Osteocyte (in vitro differentiated cells): Measurements from ENCODE around the gene DDB1. TPM values are rescaled to one million over a fixed set of nuclear protein-coding genes. Genes with fewer than 3 reads are reported as not detected.

ENCODE experiments used
- DNase-seq: peaks from one replicate; pipeline ENCODE4 v3.0.0; 2021; ENCODE audit warnings: mixed read lengths; ENCODE audit not compliant: unreplicated experiment; ENCODE audit errors: extremely low spot score
- H3K27ac Mint-ChIP-seq: one replicate; pipeline ENCODE4 v1.8.0; 2021; ENCODE audit warnings: mild to moderate bottlenecking, mixed read lengths; ENCODE audit not compliant: unreplicated experiment
- H3K27me3 Mint-ChIP-seq: one replicate; pipeline ENCODE4 v1.8.0; 2021; ENCODE audit warnings: mixed read lengths; ENCODE audit not compliant: unreplicated experiment
- H3K36me3 Mint-ChIP-seq: one replicate; pipeline ENCODE4 v1.8.0; 2021; ENCODE audit warnings: mixed read lengths; ENCODE audit not compliant: unreplicated experiment
- H3K4me1 Mint-ChIP-seq: one replicate; pipeline ENCODE4 v1.8.0; 2021; ENCODE audit warnings: mixed read lengths; ENCODE audit not compliant: unreplicated experiment
- H3K4me3 Mint-ChIP-seq: one replicate; pipeline ENCODE4 v1.8.0; 2021; ENCODE audit warnings: mild to moderate bottlenecking, moderate library complexity, mixed read lengths; ENCODE audit not compliant: unreplicated experiment
- H3K9me3 Mint-ChIP-seq: one replicate; pipeline ENCODE4 v1.8.0; 2021; ENCODE audit warnings: mixed read lengths; ENCODE audit not compliant: unreplicated experiment
- total RNA-seq: library from RNA; stranded (reverse); gene quantifications from 2 replicates; pipeline ENCODE4 v1.2.1, GENCODE V29; 2021
- TF ChIP-seq, protein P1 (sequence below): fragments of 200-600 bp; sonication (generic); IDR thresholded peaks from 2 replicates; pipeline ENCODE4 v1.5.0; 2021; ENCODE audit warnings: antibody characterized with exemption, mild to moderate bottlenecking, moderate library complexity

The DDB1 gene
- total RNA-seq, 1 donor from 2014 or later = 266 TPM

DNA sequence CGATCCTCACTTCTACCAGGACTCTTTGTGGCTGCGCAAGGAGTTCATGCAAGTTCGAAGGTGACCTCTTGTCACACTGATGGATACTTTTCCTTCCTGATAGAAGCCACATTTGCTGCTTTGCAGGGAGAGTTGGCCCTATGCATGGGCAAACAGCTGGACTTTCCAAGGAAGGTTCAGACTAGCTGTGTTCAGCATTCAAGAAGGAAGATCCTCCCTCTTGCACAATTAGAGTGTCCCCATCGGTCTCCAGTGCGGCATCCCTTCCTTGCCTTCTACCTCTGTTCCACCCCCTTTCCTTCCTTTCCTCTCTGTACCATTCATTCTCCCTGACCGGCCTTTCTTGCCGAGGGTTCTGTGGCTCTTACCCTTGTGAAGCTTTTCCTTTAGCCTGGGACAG, 35.7 kb upstream of the DDB1 start:
- TF ChIP-seq, protein P1, sequence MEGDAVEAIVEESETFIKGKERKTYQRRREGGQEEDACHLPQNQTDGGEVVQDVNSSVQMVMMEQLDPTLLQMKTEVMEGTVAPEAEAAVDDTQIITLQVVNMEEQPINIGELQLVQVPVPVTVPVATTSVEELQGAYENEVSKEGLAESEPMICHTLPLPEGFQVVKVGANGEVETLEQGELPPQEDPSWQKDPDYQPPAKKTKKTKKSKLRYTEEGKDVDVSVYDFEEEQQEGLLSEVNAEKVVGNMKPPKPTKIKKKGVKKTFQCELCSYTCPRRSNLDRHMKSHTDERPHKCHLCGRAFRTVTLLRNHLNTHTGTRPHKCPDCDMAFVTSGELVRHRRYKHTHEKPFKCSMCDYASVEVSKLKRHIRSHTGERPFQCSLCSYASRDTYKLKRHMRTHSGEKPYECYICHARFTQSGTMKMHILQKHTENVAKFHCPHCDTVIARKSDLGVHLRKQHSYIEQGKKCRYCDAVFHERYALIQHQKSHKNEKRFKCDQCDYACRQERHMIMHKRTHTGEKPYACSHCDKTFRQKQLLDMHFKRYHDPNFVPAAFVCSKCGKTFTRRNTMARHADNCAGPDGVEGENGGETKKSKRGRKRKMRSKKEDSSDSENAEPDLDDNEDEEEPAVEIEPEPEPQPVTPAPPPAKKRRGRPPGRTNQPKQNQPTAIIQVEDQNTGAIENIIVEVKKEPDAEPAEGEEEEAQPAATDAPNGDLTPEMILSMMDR = no peak
- Mint-ChIP-seq H3K9me3 (no peaks in the 10 kb centered on the region), H3K27me3 (no peaks in the 10 kb centered on the region), H3K36me3 (peaks cover 30% of the 10 kb centered on the region), H3K4me1 (peaks cover 14% of the 10 kb centered on the region), H3K27ac (no peak overlapping the region), H3K4me3 (no peak overlapping the region)
- DNase-seq = no peak

GRCh38 chr11:61367406-61367805, 34.5 kb upstream of the DDB1 start:
- Mint-ChIP-seq H3K4me3 (no peak overlapping the region), H3K9me3 (no peaks in the 10 kb centered on the region)
- TF ChIP-seq, protein P1 = no peak

GRCh38 chr11:61364012-61364675, 31.2 kb upstream of the DDB1 start:
- Mint-ChIP-seq H3K4me3 (no peak overlapping the region), H3K27ac (no peak overlapping the region), H3K27me3 (no peaks in the 10 kb centered on the region), H3K9me3 (no peaks in the 10 kb centered on the region), H3K4me1 (peaks cover 36% of the 10 kb centered on the region), H3K36me3 (peaks cover 16% of the 10 kb centered on the region)
- no peak for DNase-seq
- TF ChIP-seq, protein P1 = no peak

More at GRCh38 chr11:61367406-61367805, 34.5 kb upstream of the DDB1 start:
- Mint-ChIP-seq H3K27me3 (no peaks in the 10 kb centered on the region), H3K27ac (no peak overlapping the region), H3K36me3 (peaks cover 27% of the 10 kb centered on the region), H3K4me1 (peaks cover 24% of the 10 kb centered on the region)
- DNase-seq = no peak

DNA sequence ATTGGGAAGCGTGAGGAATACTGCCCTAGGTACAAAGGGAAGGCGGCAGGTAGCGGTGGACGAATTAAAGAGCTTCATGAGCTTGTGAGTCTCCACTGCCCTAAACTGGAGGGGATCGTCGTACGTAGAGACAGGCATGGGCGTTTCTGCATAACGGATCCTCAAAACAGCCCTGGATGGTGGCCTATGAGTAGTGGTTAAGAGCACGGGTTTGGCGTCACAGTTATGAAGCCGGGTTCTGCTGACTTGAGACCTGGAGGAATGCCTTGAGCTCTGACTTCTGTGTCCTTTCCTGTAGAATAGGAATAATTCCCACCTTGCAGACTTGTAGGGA, 29.6 kb upstream of the DDB1 start:
- no peaks in the 10 kb centered on the region for H3K27me3 Mint-ChIP-seq
- TF ChIP-seq, protein P1 = no peak
- H3K27ac Mint-ChIP-seq = peak overlapping the region; percentile 97
- no peak for DNase-seq
- H3K36me3 Mint-ChIP-seq = peaks cover 8% of the 10 kb centered on the region
- no peaks in the 10 kb centered on the region for H3K9me3 Mint-ChIP-seq
- peaks cover 36% of the 10 kb centered on the region for H3K4me1 Mint-ChIP-seq
- peak overlapping the region; percentile 98 for H3K4me3 Mint-ChIP-seq

DNA sequence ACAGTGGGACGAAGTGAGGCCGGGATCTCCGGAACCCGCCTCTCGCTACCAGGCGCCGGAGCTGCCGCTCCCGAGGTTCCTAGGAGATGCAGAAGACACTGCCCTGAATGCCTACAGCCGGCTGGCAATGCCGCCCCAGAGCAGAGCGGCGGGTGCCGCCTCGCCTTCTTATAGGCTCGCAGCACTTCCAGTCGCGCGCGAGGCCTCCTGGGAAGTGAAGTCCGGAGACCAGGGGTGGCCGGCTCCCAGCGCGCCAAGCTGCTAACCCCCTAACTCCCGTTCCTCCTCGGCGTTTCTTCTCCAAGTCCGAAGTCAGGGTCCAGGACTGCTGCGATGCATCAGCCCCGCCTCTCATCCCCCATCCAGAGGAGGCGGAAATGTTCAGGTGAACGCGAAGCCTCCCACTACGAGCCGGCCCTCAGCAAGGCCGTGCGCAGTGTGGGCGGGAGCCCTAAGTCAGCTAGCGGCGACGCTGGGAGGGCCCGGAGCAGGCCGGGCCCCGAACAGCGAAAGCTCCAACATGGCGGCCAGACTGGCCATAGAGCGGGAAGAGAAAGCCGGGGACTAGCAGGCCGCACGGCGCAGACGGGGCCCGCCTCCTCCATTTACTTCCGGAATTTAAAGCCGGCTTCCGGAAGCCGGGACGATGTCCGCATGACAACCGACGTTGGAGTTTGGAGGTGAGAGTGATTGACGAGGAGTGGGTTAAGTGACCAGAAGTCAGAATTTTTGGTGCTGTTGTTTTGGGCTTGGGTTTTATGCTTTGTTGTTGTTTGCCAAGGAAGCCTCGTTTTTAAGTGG, 29.0 kb upstream of the DDB1 start, which contains the start of the genes CYB561A3 and TMEM138:
Gene CYB561A3 (minus strand): TSS at position 142 of the 801 bp plus-strand sequence. CDS start 5,169 bp downstream, outside the sequence.
Gene TMEM138 (plus strand): TSS at position 634 of the 801 bp plus-strand sequence. CDS start 2,017 bp downstream, outside the sequence.
- Mint-ChIP-seq H3K27ac (peak within 1 kb of the TSS; percentile 97), H3K36me3 (peaks cover 2% of the 10 kb centered on the region), H3K27me3 (no peaks in the 10 kb centered on the region), H3K9me3 (no peaks in the 10 kb centered on the region), H3K4me3 (peak within 1 kb of the TSS; percentile 98), H3K4me1 (peaks cover 36% of the 10 kb centered on the region)
- TF ChIP-seq, protein P1 = no peak
- DNase-seq = peak; percentile 96
